H54 (cell line): ENCODE data around the gene PHKA1.
"Not testable (repeated sequence)": the region's sequence is repeated elsewhere in the genome, so short reads cannot be mapped to it uniquely, and the experiment has no call there.

ENCODE experiments used
- DNase-seq: peaks from one replicate; pipeline ENCODE4 v3.0.0; 2011; ENCODE audit warnings: low spot score, mixed read lengths; ENCODE audit not compliant: insufficient read length
- FAIRE-seq: peaks from 3 replicates; lab custom pipeline; 2011; peaks lifted over from hg19 to GRCh38; lab: Jason Lieb, UNC
- POLR2A ChIP-seq: IDR thresholded peaks from 2 replicates; pipeline ENCODE4 v1.6.1; 2011; ENCODE audit warnings: low read depth, mild to moderate bottlenecking, low read length

PHKA1 gene

GRCh38 chrX:72713599-72714477 is at the start of gene PHKA1:
Gene PHKA1, minus strand, starts transcription at chrX:72714306. Its CDS starts 426 bp downstream, at chrX:72713880.
- not testable (repeated sequence) for DNase-seq, FAIRE-seq

DNA sequence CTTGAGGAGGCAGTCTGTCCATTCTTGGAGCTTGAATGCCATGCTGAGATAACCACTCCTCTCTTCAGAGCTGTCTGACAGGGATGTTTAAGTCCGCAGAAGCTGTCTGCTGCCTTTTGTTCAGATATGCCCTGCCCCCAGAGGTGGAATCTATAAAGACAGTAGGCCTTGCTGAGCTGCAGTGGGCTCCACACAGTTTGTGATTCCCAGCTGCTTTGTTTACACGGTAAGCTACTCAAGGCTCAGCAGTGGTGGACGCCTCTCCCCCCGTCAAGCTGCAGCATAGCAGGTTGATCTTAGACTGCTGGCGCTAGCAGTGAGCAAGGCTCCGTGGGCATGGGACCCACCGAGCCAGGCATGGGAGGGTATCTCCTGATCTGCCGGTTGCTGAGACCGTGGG is 46.3 kb upstream of the PHKA1 start:
- not testable (repeated sequence) for FAIRE-seq, DNase-seq

DNA sequence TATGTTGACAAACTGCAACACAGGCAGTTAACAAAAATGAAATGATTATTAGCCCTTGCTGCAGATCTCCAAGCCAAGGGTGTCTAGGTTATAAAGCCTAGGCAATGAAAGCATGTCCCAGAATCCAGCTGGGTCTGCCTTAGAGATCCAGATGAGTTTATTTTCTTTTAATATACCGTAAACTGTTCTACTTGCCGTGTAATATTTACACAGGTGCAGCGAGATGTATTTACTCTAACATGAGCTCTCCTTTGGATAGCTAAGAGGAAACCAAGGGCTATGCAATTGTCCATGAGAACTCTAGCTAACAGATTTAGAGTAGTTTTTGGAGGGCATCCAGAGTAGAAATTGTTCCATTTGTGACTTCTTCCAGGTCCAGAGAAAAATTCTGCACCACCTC is 34.4 kb upstream of the PHKA1 start:
- not testable (repeated sequence) for DNase-seq, FAIRE-seq

DNA sequence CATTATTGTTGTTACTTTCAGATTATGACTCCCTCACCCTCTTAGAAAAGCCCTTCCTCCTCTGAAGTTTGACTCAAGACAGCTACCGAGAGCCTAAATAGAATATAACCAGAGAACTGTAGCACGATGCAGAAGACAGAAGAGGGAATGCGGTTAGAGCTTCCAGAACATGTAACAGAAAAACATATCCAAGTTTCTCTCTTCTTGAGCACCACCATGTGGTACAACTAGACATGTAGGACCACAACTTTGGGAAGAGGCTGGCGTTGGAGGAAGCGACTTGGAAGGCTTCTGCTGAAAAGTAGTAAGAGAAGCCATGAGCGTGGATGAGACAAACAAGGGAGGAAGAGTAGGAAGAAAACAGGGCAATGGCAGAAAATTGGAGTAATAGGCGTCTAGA is 31.4 kb upstream of the PHKA1 start:
- not testable (repeated sequence) for FAIRE-seq, DNase-seq

DNA sequence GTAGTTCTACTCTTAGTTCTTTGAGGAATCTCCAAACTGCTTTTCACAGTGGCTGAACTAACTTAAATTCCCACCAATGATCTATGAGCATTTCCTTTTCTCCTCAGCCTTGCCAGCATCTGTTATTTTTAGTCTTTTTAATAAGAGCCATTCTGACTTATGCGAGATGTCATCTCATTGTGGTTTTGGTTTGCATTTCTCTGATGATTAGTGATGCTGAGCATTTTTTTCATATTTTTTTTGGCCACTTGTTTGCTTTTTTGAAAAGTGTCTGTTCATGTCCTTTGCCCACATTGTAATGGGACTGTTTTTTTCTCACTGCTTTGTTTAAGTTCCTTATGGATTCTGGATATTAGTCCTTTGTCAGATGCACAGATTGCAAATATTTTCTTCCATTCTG is 21.5 kb upstream of the PHKA1 start:
- no peak for TF ChIP-seq POLR2A
- no peak for FAIRE-seq

DNA sequence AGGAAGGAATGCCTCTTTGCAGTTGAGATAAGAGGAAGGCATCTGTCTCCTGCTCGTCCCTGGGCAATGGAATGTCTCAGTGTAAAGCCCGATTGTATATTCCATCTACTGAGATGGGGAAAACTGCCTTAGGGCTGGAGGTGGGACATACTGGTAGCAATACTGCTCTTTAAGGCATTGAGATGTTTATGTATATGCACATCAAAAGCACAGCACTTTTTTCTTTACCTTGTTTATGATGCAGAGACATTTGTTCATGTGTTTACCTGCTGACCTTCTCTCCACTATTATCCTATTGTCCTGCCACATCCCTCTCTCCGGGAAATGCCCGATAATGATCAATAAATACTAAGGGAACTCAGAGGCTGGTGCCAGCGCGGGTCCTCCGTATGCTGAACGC is 19.5 kb upstream of the PHKA1 start:
- not testable (repeated sequence) for FAIRE-seq, DNase-seq

More for the DNA sequence above, 21.5 kb upstream of the PHKA1 start:
- DNase-seq = no peak

DNA sequence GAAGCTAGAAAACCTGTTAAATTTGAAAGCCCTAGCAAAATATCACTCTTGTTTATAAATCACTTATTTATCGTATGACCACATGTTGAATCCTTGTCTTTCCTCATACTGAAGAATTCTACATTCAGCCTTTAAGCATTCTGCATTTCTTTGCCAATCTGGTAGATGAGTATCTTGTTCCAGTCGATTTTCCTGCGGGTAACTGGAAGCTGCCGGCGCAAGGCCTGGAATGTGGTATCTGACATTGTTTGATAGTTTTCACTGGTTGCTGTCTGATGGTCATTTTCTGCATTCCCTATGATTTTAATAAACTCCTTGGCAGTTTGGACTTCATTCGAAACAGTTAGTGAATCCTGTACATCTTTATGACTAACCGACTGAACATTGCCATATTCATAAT is 13.7 kb upstream of the PHKA1 start:
- TF ChIP-seq POLR2A = no peak
- FAIRE-seq (no peak), DNase-seq (no peak)

- FAIRE-seq (no peak), DNase-seq (no peak)
- TF ChIP-seq POLR2A = no peak
These were observed 2.7 kb upstream of the PHKA1 start for GRCh38 chrX:72716766-72717165.

GRCh38 chrX:72715546-72715945 is 1.4 kb upstream of the PHKA1 start:
- FAIRE-seq = no peak
- no peak for TF ChIP-seq POLR2A
- DNase-seq = no peak

GRCh38 chrX:72714478-72714916 is 391 bp upstream of the PHKA1 start:
- no peak for FAIRE-seq
- DNase-seq = no peak
- no peak for TF ChIP-seq POLR2A

- TF ChIP-seq POLR2A = no peak
- DNase-seq (no peak), FAIRE-seq (no peak)
These were observed 976 bp downstream of the PHKA1 start for GRCh38 chrX:72713130-72713529.

- no peak for FAIRE-seq
- no peak for DNase-seq
- no peak for TF ChIP-seq POLR2A
These were observed 1.9 kb downstream of the PHKA1 start for GRCh38 chrX:72712094-72712755.

DNA sequence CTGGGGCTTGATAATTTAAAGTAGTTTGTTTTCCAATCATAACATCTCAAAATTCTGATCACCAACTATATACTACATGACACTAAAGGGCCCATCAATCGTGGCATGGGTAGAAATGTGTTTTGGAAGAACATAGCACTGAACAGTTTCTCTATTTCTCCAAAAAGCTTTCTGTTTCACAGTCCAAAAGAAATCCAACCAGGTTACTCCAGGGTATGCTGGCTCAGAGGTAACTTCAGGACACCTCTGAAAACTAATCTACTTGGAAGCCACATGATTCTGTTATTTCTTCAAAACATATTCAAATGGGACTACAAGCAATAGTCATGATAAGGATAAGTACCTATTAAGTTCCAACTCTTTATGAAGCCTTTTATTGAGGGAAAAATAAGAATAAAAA is 8.3 kb downstream of the PHKA1 start:
- no peak for FAIRE-seq
- no peak for TF ChIP-seq POLR2A
- no peak for DNase-seq

DNA sequence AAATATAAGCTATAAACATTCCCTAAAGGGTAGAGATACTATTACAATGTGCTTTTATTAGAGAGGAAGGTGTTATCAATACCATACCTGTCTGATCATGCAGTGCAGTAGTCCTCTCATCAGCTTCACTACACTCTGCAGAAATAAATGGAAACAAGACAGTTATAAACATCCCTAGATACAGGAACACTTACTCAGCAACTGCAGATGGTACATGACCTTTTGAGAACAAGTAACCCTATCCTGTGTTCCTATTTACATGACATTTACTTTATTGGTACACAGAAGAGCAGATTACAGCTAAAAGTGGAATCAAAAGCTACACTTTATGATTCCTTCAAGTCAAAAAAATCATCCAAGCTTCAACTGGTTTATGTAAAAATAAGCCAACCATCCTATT is 9.0 kb downstream of the PHKA1 start:
- no peak for TF ChIP-seq POLR2A
- FAIRE-seq = no peak

DNA sequence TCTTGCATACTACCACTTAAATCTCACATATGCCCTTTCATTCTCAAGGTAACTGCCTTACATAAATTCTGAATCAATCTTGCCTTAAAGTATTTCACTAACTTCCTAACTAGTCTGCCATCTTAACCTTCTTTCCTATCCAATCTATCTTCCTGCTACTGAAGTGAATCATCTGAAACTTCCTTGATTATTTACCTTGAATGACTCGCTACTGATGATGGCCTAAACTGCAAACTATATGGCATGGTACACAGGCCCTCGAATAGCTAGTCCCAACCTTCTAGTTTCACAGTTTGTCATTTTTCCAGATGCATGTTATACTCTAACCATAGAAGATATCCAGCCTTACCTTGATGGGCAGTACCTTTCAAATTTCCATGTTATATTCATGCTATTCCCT is 19.9 kb downstream of the PHKA1 start:
- FAIRE-seq (no peak), DNase-seq (no peak)
- TF ChIP-seq POLR2A = no peak

More for the DNA sequence above, 9.0 kb downstream of the PHKA1 start:
- no peak for DNase-seq
